ENCODE results near the gene FLT3LG. TPM values are rescaled to one million over a fixed set of nuclear protein-coding genes. Genes with fewer than 3 reads are reported as not detected.

FLT3LG gene
- total RNA-seq, 2 donors from 2014 or later, result 0.52 to 0.66 TPM

GRCh38 chr19:49475191-49475917, 1.3 kb downstream of the FLT3LG start:
- H3K27ac ChIP-seq, result peak overlapping the region in 1 of 4 donors; percentile 25
- DNase-seq (no peak), ATAC-seq (no peak)
- WGBS, 2 donors, result 62 to 67% methylated on average over 13 to 15 of the region's 15 CpGs
- no peaks in the 10 kb centered on the region for H3K27me3 ChIP-seq
- no peak for TF ChIP-seq CTCF (IDR thresholded peaks at IDR 0.05)
- TF ChIP-seq POLR2A (IDR thresholded peaks at IDR 0.05), result no peak
- no peaks in the 10 kb centered on the region for H3K9me3 ChIP-seq
- no peak overlapping the region for H3K4me3 ChIP-seq
- H3K4me1 ChIP-seq, result peaks cover 6% of the 10 kb centered on the region
- intact Hi-C loops (cut with DNase I), result no loop called here
- no peaks in the 10 kb centered on the region for H3K36me3 ChIP-seq (replicated peaks in 1 of 2; ENCODE audit: insufficient read depth in 1 of 2, low read depth in 2 of 2)

- H3K36me3 ChIP-seq (replicated peaks in 1 of 2; ENCODE audit: insufficient read depth in 1 of 2, low read depth in 2 of 2), result no peaks in the 10 kb centered on the region
- no peaks in the 10 kb centered on the region for H3K9me3 ChIP-seq
- ATAC-seq, result no peak
- intact Hi-C loops (cut with DNase I), result no loop called here
- TF ChIP-seq CTCF (IDR thresholded peaks at IDR 0.05) (no peak), POLR2A (IDR thresholded peaks at IDR 0.05) (no peak)
- no peak for DNase-seq
- 56 to 72% methylated on average over 14 to 27 of the region's 27 CpGs for WGBS, 2 donors
- no peak overlapping the region for H3K27ac ChIP-seq
- no peaks in the 10 kb centered on the region for H3K27me3 ChIP-seq
- no peak overlapping the region for H3K4me3 ChIP-seq
- H3K4me1 ChIP-seq, result peaks cover 6% of the 10 kb centered on the region
These were observed 2.2 kb downstream of the FLT3LG start for GRCh38 chr19:49475995-49476880.

DNA sequence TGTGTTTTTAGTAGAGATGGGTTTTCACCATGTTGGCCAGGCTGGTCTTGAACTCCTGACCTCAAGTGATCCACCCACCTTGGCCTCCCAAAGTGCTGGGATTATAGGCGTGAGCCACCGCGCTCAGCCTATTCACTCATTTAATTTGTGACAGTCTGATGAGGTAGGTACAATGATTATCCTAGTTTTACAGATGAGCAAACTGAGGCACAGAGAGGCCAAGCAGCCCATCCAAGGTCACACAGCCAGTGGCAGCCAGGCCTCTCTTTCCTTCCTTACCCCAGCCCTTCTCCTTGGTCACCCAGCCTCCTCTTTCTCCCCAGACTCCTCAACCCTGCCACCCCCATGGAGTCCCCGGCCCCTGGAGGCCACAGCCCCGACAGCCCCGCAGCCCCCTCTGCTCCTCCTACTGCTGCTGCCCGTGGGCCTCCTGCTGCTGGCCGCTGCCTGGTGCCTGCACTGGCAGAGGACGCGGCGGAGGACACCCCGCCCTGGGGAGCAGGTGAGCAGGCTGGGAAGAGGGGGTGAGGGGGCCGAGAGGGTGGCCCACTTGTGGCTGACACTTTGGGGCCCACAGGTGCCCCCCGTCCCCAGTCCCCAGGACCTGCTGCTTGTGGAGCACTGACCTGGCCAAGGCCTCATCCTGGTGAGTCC, 6.1 kb downstream of the FLT3LG start:
- no peaks in the 10 kb centered on the region for H3K4me1 ChIP-seq
- no peak for DNase-seq
- WGBS, 2 donors, result 85 to 91% methylated on average over 13 to 14 of the region's 14 CpGs
- no peak overlapping the region for H3K4me3 ChIP-seq
- H3K36me3 ChIP-seq (replicated peaks in 1 of 2; ENCODE audit: insufficient read depth in 1 of 2, low read depth in 2 of 2), result no peaks in the 10 kb centered on the region
- H3K27me3 ChIP-seq, result no peaks in the 10 kb centered on the region
- H3K27ac ChIP-seq, result no peak overlapping the region
- no peaks in the 10 kb centered on the region for H3K9me3 ChIP-seq
- TF ChIP-seq POLR2A (IDR thresholded peaks at IDR 0.05) (no peak), CTCF (IDR thresholded peaks at IDR 0.05) (no peak)
- no peak for ATAC-seq
- intact Hi-C loops (cut with DNase I), result no loop called here

DNA sequence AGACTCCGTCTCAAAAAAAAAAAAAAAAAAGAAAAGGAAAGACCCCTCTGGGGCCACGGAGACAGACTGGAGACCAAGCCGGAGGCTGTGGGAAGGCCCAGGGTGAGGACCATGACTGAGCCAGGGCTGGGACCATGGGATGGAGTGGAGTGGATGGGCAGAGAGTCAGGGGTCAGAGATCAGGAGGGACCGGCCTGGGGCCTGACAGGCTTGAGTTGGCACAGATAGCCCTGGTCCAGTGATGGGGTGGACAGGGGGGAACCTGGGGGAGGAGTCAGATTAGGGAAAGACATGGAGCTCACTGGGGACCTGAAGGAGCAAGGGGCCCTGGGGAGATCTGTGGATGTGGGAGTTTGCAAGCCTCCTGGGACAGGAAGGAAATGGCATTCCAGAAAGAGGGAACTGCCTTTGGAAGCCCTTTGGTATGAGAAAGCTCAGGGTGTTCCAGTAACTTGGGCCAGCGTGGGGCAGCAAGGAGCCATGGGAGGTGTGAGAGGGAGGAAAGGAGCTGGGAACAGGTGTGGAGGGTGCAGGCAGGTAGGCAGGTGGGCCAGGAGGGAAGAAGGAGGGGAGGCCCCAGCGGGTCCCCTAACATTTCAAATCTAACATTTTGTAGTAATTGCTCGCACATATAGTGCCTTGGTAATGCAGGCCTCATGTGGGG, 7.1 kb downstream of the FLT3LG start:
- Histone ChIP-seq H3K9me3 (no peaks in the 10 kb centered on the region), H3K4me1 (no peaks in the 10 kb centered on the region), H3K36me3 (replicated peaks in 1 of 2; ENCODE audit: insufficient read depth in 1 of 2, low read depth in 2 of 2) (no peaks in the 10 kb centered on the region), H3K4me3 (no peak overlapping the region), H3K27ac (no peak overlapping the region), H3K27me3 (no peaks in the 10 kb centered on the region)
- WGBS, 2 donors, result 93 to 94% methylated on average over 7 of the region's 7 CpGs
- ATAC-seq, result no peak
- no peak for DNase-seq
- no peak for TF ChIP-seq POLR2A (IDR thresholded peaks at IDR 0.05)
- TF ChIP-seq CTCF (IDR thresholded peaks at IDR 0.05), result no peak
- intact Hi-C loops (cut with DNase I), result no loop called here
